ENCODE results near the gene ATP8B2.

ATP8B2 gene

GRCh38 chr1:154295408-154296235 is 29.7 kb upstream of the ATP8B2 start:
- Histone ChIP-seq H3K4me1 (ENCODE audit: control insufficient read depth, insufficient read depth, low read length) (no peaks in the 10 kb centered on the region), H3K27ac (ENCODE audit: extremely low read depth, low read depth, low read length) (no peak overlapping the region), H3K4me3 (ENCODE audit: low read depth, low read length) (no peak overlapping the region), H3K36me3 (ENCODE audit: control insufficient read depth in 2 of 2, insufficient read depth in 1 of 2, low read length in 2 of 2) (no peaks in the 10 kb centered on the region), H3K9me3 (ENCODE audit: control insufficient read depth, insufficient read depth, low read depth, low read length) (no peaks in the 10 kb centered on the region)
- ChIA-PET POLR2A (no interaction called here), CTCF (interaction anchor here (1.2 kb wide), 1 partner anchor 28 kb away, joined by 3 read pairs; no protein-coding TSS in a partner anchor)
- TF ChIP-seq ZNF654 (tag by site-specific recombination; IDR thresholded peaks at IDR 0.05; ENCODE audit: low read depth) (0 out of 2 replicates have a peak, but pooled peaks have one; percentile 3), ZNF623 (tag by site-specific recombination; IDR thresholded peaks at IDR 0.05) (0 out of 2 replicates have a peak, but pooled peaks have one; percentile 16), PRDM4 (tag by site-specific recombination; IDR thresholded peaks at IDR 0.05) (no peak), SP7 (tag by site-specific recombination; IDR thresholded peaks at IDR 0.05) (0 out of 2 replicates have a peak, but pooled peaks have one; percentile 40), ZNF184 (tag by site-specific recombination; IDR thresholded peaks at IDR 0.05) (peak; percentile 95), ZNF558 (tag by site-specific recombination; IDR thresholded peaks at IDR 0.05) (0 out of 2 replicates have a peak, but pooled peaks have one; percentile 33), ZNF248 (tag by site-specific recombination; IDR thresholded peaks at IDR 0.05) (peak; percentile 63; the same call in 1 of the 2 replicates), ZNF701 (tag by site-specific recombination; IDR thresholded peaks at IDR 0.05) (0 out of 2 replicates have a peak, but pooled peaks have one; percentile 82), ZNF510 (tag by site-specific recombination; IDR thresholded peaks at IDR 0.05; ENCODE audit: insufficient replicate concordance) (peak; percentile 60), ZNF391 (tag by site-specific recombination; IDR thresholded peaks at IDR 0.05; ENCODE audit: borderline replicate concordance, low read depth) (peak; percentile 50; the same call in 1 of the 2 replicates), ZNF501 (tag by site-specific recombination; IDR thresholded peaks at IDR 0.05) (no peak), ZNF580 (tag by site-specific recombination; IDR thresholded peaks at IDR 0.05) (0 out of 2 replicates have a peak, but pooled peaks have one; percentile 43), ZNF610 (tag by site-specific recombination; IDR thresholded peaks at IDR 0.05; ENCODE audit: borderline replicate concordance) (peak; percentile 87), ZNF37A (tag by site-specific recombination; IDR thresholded peaks at IDR 0.05) (0 out of 2 replicates have a peak, but pooled peaks have one; percentile 15), ZNF645 (tag by site-specific recombination; IDR thresholded peaks at IDR 0.05) (no peak), ZNF639 (tag by site-specific recombination; IDR thresholded peaks at IDR 0.05) (peak; percentile 59; the same call in 1 of the 2 replicates), FEZF1 (tag by site-specific recombination; IDR thresholded peaks at IDR 0.05) (no peak), INSM2 (tag by site-specific recombination; IDR thresholded peaks at IDR 0.05) (no peak), PRDM1 (tag by site-specific recombination; IDR thresholded peaks at IDR 0.05) (no peak), ZNF529 (tag by site-specific recombination; IDR thresholded peaks at IDR 0.05; ENCODE audit: insufficient replicate concordance) (peak; percentile 85), ZNF324 (tag by site-specific recombination; IDR thresholded peaks at IDR 0.05) (0 out of 2 replicates have a peak, but pooled peaks have one; percentile 69), ZNF629 (tag by site-specific recombination; IDR thresholded peaks at IDR 0.05) (0 out of 2 replicates have a peak, but pooled peaks have one; percentile 34), KLF8 (tag by site-specific recombination; IDR thresholded peaks at IDR 0.05) (peak; percentile 33; the same call in 1 of the 2 replicates), ZNF549 (tag by site-specific recombination; IDR thresholded peaks at IDR 0.05) (no peak), TRIM28 (IDR thresholded peaks at IDR 0.05; ENCODE audit: borderline replicate concordance, low read length) (peak; percentile 94)

All from HEK293 (cell line).